ENCODE data around the gene RFNG.

The RFNG gene

GRCh38 chr17:82008258-82008940, 43.2 kb downstream of the RFNG start:
- H3K27ac ChIP-seq, result no peak overlapping the region
- TF ChIP-seq CTCF (conservative IDR thresholded peaks at IDR 0.05), result no peak

- no peak overlapping the region for H3K27ac ChIP-seq
- TF ChIP-seq CTCF (conservative IDR thresholded peaks at IDR 0.05), result no peak
Observed at GRCh38 chr17:82007495-82008257, 43.9 kb downstream of the RFNG start.

GRCh38 chr17:82007228-82007494, 44.5 kb downstream of the RFNG start:
- H3K27ac ChIP-seq, result no peak overlapping the region
- TF ChIP-seq CTCF (conservative IDR thresholded peaks at IDR 0.05), result no peak

- H3K27ac ChIP-seq, result no peak overlapping the region
- TF ChIP-seq CTCF (conservative IDR thresholded peaks at IDR 0.05), result no peak
Observed at GRCh38 chr17:82006468-82007227, 45.0 kb downstream of the RFNG start.

- TF ChIP-seq CTCF (conservative IDR thresholded peaks at IDR 0.05), result no peak
- no peak overlapping the region for H3K27ac ChIP-seq
Observed at GRCh38 chr17:82005701-82006348, 45.8 kb downstream of the RFNG start.

- no peak overlapping the region for H3K27ac ChIP-seq
Observed at GRCh38 chr17:82004517-82005455, 46.8 kb downstream of the RFNG start.

More at GRCh38 chr17:82004517-82005455, 46.8 kb downstream of the RFNG start:
- no peak for TF ChIP-seq CTCF (conservative IDR thresholded peaks at IDR 0.05)
